Keratinocyte (primary cell): ENCODE measurements around the gene PPP2R1A.

Experiments
- EZH2 ChIP-seq: IDR thresholded peaks from one replicate; pipeline ENCODE4 v1.6.1; 2012; ENCODE audit warnings: inconsistent platforms, mild to moderate bottlenecking, low read length, moderate library complexity
- TF ChIP-seq, protein P1 (sequence below), 3 experiments: IDR thresholded peaks in 1 of 3; conservative IDR thresholded peaks in 1 of 3; optimal IDR thresholded peaks in 1 of 3; 2 replicates in 2 of 3; 3 replicates in 1 of 3; pipeline versions ENCODE3 to v1.5.1; 2011; ENCODE audit warnings: low read length in 3 of 3, mild to moderate bottlenecking in 3 of 3, moderate library complexity in 2 of 3, control low read depth in 1 of 3, inconsistent platforms in 1 of 3; ENCODE audit not compliant: insufficient read depth in 2 of 3; ENCODE audit errors: extremely low read depth in 1 of 3

DNA sequence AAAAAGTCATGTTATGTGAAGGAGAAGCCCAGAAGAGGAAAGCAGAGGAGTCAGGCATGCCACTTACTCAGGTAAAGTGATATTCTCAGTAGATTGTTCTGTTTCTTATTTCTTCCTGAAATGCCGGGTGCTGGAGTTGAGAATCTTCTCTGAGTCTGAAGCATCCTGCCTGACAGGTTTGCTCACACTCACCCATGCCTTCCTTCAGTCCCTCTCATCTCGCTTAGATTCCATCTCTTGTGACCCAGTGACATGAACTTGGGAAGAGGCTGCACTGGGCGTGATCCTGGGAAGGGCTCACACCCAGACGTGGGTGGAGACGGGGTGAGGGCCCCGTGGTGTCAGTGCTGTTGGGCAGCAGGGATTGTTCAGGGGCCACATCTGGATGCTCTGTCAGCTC lies 87.6 kb downstream of the PPP2R1A start:
- TF ChIP-seq, protein P1, sequence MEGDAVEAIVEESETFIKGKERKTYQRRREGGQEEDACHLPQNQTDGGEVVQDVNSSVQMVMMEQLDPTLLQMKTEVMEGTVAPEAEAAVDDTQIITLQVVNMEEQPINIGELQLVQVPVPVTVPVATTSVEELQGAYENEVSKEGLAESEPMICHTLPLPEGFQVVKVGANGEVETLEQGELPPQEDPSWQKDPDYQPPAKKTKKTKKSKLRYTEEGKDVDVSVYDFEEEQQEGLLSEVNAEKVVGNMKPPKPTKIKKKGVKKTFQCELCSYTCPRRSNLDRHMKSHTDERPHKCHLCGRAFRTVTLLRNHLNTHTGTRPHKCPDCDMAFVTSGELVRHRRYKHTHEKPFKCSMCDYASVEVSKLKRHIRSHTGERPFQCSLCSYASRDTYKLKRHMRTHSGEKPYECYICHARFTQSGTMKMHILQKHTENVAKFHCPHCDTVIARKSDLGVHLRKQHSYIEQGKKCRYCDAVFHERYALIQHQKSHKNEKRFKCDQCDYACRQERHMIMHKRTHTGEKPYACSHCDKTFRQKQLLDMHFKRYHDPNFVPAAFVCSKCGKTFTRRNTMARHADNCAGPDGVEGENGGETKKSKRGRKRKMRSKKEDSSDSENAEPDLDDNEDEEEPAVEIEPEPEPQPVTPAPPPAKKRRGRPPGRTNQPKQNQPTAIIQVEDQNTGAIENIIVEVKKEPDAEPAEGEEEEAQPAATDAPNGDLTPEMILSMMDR (optimal IDR thresholded peaks at IDR 0.05 in 1 of 3, IDR thresholded peaks at IDR 0.05 in 1 of 3, conservative IDR thresholded peaks at IDR 0.05 in 1 of 3; ENCODE audit: extremely low read depth in 1 of 3, insufficient read depth in 2 of 3, low read length in 3 of 3) = no peak
- no peak for TF ChIP-seq EZH2
